ENCODE data around the gene NAA35.
"Not testable (repeated sequence)": the region's sequence is repeated elsewhere in the genome, so short reads cannot be mapped to it uniquely, and the experiment has no call there.

The NAA35 gene

DNA sequence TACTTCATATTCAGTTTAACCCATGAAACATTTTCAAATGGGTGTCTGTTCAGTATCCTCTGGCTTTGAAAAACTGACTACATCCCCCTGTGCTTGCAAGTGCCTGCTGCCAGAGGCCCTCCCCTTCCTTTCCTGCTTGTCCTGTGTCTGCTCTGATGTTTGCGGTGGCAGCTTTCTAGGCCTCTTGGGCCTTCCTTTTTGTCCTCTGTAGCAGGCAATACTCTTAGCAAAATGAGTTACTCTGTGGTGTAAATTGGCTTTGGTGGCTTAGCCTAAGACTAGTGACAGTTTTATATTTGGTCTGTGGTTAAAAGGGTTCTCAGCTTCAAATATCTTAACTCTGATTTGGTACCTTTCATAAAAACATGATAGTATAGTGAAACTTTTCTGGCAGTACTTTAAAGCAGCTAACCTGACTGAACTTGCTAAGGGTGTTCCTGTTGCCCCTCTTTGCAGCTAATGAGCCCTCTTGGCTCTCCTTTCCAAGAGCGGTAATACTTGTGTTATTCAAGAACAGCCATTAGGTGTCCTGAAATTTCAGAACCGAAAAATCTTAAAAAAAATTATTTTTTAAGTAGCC lies 81.8 kb downstream of the NAA35 start:
- DNase-seq (ENCODE audit: insufficient read length, low spot score): no peak
- FAIRE-seq: no peak

DNA sequence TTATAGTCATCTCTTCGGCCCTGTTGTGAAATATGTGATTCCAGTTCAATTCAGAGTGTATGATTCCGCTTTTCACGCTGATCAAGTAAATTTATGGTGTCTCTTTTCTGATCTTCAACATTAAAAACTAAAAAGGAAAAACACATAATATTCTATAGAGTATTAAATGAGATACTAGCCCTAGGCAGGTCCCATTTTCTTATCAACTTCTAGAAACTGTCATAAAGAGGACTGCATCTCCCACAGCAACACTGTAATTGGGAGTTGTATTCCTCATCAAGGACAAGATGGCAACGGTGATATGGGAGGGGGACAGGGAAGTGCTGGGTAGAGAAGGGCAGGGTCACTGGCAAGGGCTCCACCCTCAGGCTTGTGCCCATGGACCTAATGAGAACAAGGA lies 86.8 kb downstream of the NAA35 start:
- DNase-seq (ENCODE audit: insufficient read length, low spot score): no peak
- FAIRE-seq: no peak

DNA sequence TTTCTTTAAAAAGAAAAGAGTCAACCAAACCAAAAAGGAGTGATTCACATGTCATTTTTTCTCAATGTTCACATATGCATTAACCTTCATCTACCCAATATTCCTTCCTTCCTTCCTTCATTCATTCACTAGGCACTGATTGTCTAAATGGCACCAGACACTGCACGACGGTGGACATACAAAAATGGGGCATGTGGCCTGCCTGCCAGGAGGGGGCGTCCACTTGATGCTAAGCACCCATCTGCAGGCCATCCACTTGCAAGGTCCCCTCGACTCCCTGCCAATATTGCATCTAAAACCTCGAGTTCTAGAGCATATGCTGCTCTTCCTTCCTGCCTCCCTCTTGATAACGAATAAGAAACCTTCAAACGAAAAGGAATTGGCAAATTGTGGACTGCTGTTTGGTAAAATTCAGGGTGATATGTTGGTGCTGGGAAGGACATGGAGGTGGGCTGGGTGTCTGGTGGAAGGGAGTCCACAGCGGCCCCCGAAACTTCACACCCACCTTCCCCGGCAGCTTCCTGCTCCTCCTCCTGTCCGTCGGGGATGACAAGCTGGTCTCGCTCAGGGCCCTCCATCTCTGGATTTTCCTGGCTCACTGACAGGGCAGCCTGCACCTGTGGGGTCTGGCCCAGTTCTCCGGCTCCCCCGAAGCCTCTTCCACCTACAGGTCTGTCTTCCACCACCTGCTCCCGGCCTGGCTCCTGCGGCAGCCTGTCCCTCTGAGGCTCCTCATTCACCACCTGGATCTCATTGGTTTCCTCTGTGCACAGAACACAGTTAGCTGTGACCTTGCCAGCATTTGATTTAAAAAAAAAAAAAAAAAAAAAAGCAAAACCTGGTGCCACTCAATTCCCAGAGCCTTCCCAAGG lies 94.2 kb downstream of the NAA35 start:
- FAIRE-seq (no peak), DNase-seq (ENCODE audit: insufficient read length, low spot score) (peak; percentile 18)

DNA sequence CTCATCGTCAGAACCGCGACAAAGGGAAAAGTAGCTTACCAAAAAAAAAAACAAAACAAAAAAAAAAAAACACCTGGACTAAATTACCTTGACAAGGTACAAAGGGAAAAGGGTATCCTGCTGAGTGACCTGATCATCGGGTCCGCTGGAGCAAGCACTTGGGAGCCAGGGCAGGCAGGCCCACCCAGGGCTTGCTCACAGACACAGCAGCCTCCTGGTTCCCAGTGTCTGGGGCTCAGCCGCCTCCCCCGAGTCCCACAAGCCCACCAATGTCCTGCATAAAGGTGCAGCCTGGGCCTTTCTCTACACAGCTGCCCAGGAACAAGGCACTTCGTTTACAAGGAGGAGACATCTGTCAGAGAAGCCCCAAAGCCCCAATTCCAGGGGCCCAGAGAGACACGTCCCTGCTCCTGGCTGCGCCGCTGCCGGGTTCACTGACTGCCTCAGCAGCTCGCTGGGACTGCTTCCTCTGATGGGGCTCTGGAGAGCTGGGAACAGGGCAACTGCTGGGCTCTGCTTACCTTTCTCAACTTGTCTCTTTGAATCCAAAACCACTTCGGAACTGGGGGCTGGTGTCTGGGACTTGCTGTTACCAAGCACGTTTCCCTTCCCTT lies 95.0 kb downstream of the NAA35 start:
- DNase-seq (ENCODE audit: insufficient read length, low spot score) (no peak), FAIRE-seq (no peak)

DNA sequence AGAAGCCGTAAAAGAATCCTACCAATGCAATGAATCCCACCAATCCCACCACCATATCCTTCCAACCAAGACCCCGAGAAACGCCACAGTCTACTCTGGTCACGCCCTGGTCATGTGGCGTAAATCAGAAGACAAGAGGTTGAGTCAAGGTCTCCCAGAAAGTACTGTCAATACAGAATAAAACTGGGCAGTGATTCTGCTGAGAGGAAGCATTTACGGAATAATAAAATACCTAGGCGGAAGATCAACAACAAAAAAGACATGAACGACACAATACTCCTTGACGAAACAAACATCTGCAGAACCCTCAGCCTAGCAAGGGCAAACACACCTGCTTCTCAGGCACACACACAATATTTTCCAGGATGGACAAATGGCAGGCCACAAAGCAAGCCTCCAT lies 95.6 kb downstream of the NAA35 start:
- no peak for FAIRE-seq

DNA sequence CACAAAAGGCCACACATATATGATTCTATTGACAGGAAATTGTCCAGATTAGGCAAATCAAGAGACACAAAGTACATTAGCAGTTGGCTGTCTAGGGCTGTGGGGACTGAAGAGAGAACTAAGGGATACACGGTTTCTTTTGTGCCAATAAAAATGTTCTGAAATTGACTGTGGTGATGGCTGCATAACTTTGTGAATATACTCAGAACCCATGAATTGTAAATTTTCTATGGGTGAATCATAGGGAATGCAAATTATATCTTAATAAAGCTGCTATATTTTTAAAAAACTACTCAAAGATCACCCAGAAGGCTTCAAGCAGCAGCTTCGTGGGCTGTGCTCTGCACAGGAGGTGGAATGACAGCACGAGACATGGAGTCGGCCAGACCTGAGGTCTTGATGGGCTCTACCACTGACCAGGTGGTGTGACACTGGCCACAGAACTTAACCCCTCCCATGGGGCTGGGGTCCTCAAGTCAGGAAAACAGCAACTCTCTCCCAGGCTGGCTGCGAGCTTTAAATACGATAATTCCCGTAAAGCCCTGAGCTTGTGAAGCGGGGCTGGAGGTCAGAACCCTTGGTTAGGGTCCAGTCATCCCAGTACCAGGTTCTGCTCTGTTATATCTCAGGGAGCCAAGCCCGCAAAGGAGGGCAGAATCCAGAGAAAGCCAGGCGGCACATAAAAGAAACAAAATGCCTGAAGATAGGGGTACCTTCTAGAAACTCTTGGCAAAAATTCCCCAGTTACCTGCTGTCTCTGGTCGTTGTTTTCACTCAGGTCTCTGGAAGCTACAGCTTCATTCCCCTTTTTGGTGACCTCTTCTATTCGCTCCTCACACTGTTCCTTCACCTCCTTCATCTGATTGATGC lies 99.3 kb downstream of the NAA35 start:
- DNase-seq (ENCODE audit: insufficient read length, low spot score): no peak
- FAIRE-seq: no peak

More for the DNA sequence above, 95.6 kb downstream of the NAA35 start:
- DNase-seq (ENCODE audit: insufficient read length, low spot score): no peak

DNA sequence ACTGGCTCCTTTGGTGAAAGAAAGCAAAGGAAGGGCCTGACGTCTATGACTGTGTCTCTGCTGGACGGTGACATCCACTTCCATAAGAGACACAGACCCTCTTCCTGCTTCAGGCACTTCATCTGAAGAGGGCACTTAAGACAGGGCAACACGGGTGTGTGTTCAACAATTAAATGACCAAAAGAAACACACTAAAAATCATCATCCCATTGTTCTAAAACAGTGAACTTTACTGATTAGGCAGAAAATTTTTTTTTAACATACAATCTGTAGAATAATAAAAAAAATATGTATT lies 99.9 kb downstream of the NAA35 start:
- no peak for DNase-seq (ENCODE audit: insufficient read length, low spot score)
- no peak for FAIRE-seq

DNA sequence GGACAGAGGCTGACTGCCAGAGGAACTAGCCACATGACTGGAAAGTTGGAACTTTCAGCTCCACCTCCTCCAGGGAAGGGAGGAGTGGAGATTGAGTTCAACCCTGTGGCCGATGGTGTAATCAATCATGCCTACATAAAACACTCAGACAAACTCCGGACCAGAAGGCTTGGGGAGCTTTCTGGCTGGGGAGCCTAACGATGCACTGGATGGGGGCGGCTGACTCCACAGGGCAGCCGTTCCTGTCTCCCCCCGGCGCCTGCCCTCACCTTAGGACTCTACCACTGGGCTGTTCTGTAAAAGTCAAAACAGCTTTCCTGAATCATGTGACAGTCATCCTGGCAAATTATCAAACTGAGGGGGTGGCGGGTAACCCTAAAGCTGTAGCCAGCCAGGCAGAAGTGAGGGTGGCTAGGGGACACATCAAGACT lies 100.4 kb downstream of the NAA35 start:
- DNase-seq (ENCODE audit: insufficient read length, low spot score): no peak
- FAIRE-seq: no peak

DNA sequence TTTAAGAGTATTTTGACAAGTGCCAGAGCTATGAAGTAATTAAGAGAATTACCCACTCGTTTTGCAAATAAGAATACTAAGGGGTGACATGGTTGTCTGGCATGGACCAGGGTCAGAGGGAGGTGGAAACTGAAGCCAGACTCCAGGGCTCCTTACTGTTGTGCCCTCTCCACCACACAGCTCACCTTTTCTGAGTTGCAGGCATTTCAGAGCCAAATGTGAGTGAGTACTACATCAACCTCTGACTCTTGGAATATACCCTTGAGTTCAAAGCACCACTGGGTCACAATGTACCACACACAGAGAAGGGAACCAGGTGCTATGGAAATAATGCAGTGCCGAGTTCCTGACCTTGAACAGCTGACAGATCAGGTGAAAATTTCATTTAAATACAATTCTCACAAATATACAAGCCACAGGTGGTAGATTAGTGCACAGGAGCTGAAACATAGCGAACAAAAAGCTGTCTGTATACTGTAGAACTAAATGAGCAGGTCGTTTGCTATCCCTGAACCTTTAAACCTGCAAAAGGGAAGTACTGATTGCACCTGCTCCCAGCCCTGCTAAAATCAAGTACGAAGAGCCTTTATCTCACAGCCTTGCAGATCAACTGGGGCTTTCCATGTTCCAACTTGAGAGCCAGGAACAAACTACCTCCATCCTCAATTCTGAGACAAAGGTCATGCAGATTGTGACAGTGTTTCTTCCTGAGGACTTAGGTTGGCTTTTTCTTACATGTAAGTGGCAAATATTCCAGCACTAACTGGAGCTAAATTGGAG lies 101.4 kb downstream of the NAA35 start:
- no peak for DNase-seq (ENCODE audit: insufficient read length, low spot score)
- FAIRE-seq: no peak

DNA sequence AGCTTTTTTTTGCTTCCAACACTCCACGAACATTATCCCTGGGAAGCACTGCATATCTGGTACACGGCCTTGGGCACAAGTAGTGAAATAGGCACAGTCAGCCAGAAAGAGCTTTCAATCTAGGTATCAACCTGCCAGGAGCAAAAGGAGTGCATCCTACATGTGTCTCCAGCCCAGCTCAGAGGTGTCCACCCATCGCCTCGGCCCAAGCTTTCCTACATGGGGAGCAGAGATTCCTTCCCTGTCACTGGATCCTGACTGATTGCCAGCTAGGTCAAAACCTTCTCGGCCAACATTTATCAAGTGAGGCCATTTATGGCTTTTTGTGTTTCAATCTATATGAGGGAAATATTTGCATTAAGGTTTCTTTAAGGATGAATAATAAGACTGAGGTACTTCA lies 102.6 kb downstream of the NAA35 start:
- no peak for DNase-seq (ENCODE audit: insufficient read length, low spot score)

DNA sequence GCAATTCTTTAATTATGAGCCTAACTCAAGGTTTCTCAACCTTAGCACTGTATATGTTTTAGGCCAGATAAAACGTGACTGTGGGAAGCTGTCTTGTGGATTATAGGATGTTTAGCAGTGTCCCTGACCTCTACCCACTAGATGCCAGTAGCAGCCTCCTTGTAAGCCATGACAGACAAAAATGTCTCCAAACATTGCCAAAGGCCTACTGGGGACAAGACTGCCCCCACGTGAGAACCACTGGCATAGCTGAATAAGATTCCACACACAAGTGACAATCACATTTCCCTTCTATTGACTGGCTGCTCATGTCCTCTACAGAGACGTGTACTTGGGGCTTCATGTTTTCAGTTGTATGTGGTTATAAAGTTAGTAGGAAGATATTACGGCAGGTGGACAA lies 103.1 kb downstream of the NAA35 start:
- no peak for DNase-seq (ENCODE audit: insufficient read length, low spot score)
- no peak for FAIRE-seq

More for the DNA sequence above, 102.6 kb downstream of the NAA35 start:
- FAIRE-seq: no peak

DNA sequence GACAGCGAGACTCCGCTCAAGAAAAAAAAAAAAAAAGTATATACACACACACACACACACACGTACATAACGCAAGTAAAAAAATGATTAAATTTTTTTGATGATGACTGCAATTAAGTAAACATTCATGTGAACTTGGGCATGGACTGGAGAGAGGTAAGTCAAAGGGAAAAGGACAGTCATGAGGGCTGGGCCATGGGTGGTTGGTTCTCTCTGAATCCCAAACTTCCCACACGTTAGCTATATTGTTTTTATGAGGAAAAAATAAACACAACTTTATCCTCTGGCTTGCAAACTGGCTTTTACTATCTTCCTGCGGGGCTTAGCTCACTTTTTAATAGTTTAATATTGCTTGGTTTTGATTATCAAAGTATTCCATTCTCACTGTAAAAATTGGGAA lies 104.7 kb downstream of the NAA35 start:
- FAIRE-seq (no peak), DNase-seq (ENCODE audit: insufficient read length, low spot score) (no peak)

DNA sequence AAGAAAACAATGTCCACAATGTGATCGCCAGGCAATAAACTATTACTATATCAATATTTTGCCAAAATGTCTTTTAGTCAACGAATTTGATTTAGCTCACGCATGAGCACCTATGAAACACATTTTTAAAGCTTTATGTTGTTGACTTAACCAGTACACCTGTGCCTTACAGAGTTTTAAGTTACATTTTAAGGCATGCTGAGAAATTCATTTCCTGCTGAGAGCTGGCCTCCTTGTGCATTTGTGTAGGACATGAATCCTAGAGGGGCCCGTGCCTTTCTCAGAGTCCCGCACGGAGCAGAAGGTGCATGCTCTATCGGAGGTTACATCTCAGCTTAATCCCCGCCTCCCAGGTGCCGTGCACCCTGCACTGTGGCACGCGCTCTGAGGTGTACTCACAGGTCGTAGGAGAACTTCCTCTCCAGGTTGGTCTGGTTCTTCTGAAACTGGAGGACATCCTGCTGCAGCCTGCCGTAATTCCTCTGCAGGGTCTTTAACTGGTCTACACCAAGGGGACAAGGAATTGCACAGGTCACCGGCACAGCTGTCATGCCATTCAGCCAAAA lies 105.2 kb downstream of the NAA35 start:
- DNase-seq (ENCODE audit: insufficient read length, low spot score): no peak
- no peak for FAIRE-seq

DNA sequence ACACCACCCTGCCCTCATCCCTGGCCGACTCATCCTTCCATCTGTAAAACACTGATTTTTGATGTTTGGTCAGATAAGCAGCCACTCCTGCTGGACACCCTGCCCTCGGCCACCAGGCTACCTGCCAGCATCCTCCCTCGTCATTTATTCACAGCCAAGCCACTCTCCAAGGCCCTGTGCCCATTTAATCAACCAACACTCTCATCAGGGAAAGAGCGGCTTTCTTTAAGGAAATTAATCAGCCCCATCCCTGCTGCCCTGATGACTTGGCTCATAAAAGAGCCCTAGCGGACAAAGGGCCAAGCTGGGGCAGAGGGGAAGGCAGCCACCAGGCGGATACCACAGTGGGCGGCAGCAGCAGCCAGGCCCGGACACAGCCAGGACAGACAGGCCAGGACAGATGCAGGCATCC lies 106.0 kb downstream of the NAA35 start:
- DNase-seq (ENCODE audit: insufficient read length, low spot score) (no peak), FAIRE-seq (no peak)

DNA sequence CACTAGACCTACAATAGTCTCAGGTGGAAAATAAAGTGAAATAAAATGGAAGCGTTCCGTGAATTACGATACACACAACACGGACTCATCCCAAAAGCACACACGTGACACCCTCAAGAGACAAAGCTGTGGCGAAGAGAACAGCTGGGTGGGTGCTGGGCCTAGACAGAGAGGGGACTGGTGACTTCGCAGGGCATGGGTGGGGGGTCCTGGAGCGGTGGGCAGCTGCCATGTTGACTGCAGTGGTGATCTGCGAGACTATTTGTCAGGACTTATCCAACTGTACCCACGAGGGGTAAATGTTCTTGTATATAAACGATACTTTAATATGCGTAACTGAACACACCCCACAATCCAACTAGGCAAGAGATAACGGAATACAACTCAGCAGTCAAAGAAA lies 106.4 kb downstream of the NAA35 start:
- DNase-seq (ENCODE audit: insufficient read length, low spot score): no peak
- no peak for FAIRE-seq

DNA sequence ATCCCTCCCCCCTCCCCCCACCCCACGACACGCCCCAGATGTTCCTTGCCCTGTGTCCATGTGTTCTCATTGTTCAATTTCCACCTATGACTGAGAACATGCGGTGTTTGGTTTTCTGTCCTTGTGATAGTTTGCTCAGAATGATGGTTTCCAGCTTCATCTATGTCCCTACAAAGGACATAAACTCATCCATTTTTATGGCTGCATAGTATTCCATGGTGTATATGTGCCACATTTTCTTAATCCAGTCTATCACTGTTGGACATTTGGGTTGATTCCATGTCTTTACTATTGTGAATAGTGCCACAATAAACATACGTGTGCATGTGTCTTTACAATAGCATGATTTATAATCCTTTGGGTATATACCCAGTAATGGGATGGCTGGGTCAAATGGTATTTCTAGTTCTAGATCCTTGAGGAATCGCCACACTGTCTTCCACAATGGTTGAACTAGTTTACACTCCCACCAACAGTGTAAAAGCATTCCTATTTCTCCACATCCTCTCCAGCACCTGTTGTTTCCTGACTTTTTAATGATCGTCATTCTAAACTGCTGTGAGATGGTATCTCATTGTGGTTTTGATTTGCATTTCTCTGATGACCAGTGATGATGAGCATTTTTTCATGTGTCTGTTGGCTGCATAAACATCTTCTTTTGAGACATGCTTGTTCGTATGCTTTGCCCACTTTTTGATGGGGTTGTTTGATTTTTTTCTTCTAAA lies 107.2 kb downstream of the NAA35 start:
- FAIRE-seq; DNase-seq (ENCODE audit: insufficient read length, low spot score): not testable (repeated sequence)

DNA sequence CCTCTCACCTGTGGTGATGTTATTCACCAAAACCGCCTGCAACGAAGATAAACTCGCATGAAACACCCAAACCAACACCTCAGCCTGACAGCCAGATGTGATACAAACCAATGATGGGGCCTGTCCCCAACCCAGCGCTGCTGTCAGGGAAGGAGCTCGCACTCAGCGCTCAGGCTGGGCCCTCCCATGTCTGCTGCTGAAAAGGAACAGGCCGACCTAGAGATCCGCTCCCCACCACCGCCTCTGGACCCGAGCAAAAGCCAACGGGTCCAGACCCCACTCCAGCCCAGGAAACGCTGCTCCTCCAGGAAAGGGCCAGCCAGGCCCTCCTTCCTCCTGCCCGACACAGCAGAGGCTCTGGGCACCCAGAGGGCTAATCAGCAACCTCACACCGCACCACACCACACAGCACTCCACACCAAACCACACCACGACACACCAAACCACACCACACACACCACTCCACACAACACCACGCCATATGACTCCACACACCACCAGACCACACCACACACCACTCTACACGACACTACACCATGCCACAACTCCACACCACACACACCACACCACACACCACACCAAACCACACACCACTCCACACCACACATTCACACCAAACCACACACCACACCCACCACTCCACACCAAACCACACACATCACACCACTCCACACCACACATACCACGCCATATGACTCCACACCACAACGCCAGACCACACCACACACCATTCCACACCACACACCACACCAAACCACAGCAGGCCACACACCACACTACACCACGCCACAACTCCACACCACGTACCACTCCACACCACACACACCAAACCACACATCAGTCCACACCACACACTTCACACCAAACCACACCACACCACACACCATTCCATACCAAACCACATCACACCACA lies 111.9 kb downstream of the NAA35 start:
- DNase-seq (ENCODE audit: insufficient read length, low spot score) (no peak), FAIRE-seq (no peak)

DNA sequence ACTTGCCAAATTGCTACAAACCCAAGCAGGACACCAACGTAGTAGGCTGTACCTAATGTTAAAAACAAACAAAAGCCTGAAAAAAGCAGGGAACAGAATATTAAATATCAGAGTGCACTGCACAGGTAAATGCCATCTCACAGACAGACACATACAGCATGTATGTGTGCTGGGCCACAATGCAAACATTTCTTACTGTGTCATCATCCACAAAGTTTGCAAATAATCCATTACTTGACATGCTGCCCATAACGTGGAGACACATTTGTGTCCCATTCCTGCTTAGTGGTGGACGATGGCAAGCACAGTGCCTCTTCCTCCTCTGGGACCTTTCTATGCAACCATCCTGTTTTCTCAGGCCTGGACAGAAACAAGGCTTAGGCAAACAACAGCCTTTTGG lies 113.7 kb downstream of the NAA35 start:
- no peak for DNase-seq (ENCODE audit: insufficient read length, low spot score)
- no peak for FAIRE-seq
